ENCODE results near the gene ACSS1.

Gene ACSS1

DNA sequence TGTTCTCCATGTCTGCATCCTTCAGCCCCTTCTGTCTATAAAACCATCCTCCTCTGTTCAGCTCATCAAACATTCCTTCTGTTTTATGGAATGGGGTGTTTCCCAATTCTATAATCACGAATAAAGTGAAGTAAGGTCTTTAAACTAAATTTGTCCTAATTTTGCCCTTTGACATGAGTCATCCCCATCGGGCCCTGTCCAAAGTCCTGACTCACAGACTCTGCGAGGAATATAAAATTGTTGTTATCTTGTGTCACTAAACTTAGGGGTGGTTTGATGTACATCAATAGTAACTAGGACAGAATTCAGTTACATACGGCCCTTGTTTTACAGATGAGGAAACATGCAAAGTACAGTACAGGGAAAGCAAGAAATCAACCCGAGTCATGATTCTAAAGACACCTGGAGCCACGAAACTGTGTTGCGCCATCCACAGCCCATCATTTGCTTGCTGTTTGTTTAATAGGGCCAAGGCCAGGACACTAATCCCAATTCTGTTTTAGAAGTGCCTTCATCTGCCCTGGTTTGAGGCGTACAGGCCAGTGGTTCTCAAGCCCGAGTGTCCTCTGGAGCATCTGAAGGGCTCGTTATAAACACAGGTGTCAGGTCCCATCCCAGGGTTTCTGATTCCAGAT, 2.8 kb downstream of the ACSS1 start:
- no peak overlapping the region for H3K4me3 ChIP-seq (ENCODE audit: low read length)
- DNase-seq (ENCODE audit: low read depth), result no peak
- TF ChIP-seq, protein P1, sequence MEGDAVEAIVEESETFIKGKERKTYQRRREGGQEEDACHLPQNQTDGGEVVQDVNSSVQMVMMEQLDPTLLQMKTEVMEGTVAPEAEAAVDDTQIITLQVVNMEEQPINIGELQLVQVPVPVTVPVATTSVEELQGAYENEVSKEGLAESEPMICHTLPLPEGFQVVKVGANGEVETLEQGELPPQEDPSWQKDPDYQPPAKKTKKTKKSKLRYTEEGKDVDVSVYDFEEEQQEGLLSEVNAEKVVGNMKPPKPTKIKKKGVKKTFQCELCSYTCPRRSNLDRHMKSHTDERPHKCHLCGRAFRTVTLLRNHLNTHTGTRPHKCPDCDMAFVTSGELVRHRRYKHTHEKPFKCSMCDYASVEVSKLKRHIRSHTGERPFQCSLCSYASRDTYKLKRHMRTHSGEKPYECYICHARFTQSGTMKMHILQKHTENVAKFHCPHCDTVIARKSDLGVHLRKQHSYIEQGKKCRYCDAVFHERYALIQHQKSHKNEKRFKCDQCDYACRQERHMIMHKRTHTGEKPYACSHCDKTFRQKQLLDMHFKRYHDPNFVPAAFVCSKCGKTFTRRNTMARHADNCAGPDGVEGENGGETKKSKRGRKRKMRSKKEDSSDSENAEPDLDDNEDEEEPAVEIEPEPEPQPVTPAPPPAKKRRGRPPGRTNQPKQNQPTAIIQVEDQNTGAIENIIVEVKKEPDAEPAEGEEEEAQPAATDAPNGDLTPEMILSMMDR (IDR thresholded peaks at IDR 0.05; ENCODE audit: insufficient read depth, low read depth, low read length, missing control alignments), result no peak

- no peak overlapping the region for H3K4me3 ChIP-seq (ENCODE audit: low read length)
- DNase-seq (ENCODE audit: low read depth), result no peak
- TF ChIP-seq, protein P1 (IDR thresholded peaks at IDR 0.05; ENCODE audit: insufficient read depth, low read depth, low read length, missing control alignments), result no peak
Measured at GRCh38 chr20:25054096-25054820, 3.7 kb downstream of the ACSS1 start.

DNA sequence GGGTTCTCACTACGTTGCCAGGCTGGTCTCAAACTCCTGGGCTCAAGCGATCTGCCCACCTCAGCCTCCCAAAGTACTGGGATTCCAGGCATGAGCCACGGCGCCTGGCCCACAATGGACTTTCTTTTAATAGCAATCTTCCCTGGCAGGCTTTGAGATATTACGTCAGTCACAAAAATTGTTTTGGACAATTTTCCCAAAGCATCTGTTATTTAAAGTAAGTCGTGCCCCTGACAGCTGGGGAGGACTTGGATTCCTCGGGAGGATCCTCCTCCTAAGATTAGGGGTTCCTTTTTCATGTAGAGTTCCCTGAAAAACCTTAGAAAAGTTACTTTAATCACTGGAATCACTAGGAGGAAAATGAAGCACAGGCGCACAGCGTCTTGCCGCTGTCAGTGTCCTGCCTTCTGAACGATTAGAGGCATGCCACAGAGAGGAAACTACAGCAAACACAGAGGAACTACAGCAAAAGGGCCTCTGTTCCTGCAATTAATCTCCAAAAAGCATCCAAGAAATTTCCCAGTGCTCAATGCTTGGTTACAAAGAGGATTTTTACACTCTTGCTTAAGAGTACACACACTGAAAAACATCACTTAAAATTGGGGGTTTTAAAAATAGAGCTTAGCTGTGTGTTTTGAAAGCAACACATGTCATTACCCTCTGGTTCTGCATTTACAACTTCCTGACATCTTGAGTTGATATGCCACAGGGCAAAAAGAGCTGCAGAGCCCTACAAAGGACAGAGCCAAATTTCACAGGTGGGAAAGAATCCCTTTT, 4.5 kb downstream of the ACSS1 start:
- DNase-seq (ENCODE audit: low read depth), result no peak
- H3K4me3 ChIP-seq (ENCODE audit: low read length), result no peak overlapping the region
- TF ChIP-seq, protein P1 (IDR thresholded peaks at IDR 0.05; ENCODE audit: insufficient read depth, low read depth, low read length, missing control alignments), result no peak

- DNase-seq (ENCODE audit: low read depth), result no peak
- no peak overlapping the region for H3K4me3 ChIP-seq (ENCODE audit: low read length)
- TF ChIP-seq, protein P1 (IDR thresholded peaks at IDR 0.05; ENCODE audit: insufficient read depth, low read depth, low read length, missing control alignments), result no peak
Measured at GRCh38 chr20:25052255-25053194, 5.4 kb downstream of the ACSS1 start.

DNA sequence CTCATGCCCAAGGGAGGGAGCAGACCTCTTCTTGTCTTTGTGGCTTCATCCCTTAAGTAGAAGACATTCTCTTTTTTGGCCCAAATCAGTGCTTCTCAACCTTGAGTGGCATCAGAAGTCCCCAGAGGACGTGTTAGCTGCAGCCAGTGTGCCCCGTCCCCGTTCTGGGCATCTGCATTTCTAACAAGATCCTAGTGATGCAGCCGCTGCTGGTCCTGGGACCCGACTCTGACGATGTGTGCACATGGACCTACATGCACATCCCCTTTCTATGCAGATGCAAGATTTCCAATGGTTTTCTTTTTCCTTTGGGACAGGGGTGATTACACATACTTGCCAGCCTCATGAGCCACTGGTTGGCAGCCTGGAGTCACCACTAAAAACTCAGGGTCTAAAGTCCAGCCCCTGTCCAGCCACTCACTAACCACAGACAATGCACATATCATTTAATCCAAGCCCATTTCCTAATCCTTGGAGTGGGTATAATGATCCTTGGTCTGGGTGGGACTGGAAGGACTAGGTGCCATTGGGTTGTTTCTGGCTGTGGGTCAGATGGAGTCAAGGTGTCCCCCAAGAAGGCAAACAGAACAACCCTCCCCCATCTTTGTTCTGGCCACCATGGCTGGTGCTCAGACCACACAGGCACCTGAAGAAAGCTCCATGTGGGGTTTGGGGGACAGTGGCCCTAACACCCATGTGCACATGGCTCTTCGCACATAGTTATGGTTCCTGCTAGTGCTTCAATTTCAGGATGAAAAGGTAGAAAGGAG, 6.4 kb downstream of the ACSS1 start:
- no peak overlapping the region for H3K4me3 ChIP-seq (ENCODE audit: low read length)
- TF ChIP-seq, protein P1 (IDR thresholded peaks at IDR 0.05; ENCODE audit: insufficient read depth, low read depth, low read length, missing control alignments), result no peak
- no peak for DNase-seq (ENCODE audit: low read depth)
